HepG2 (cell line): ENCODE data around the gene TBC1D3K. TPM values are rescaled to one million over a fixed set of nuclear protein-coding genes. Genes with fewer than 3 reads are reported as not detected.

Source experiments
- HOXA5 ChIP-seq: sonication (generic); formaldehyde crosslinking; IDR thresholded peaks from 2 replicates; pipeline ENCODE4 v1.4.0; 2020; ENCODE audit warnings: missing genetic modification reagents
- NAIF1 ChIP-seq: sonication (generic); formaldehyde crosslinking; IDR thresholded peaks from 2 replicates; pipeline ENCODE4 v1.5.0; 2020; ENCODE audit warnings: mild to moderate bottlenecking, missing genetic modification reagents, borderline replicate concordance
- NFYB ChIP-seq: sonication (generic); formaldehyde crosslinking; IDR thresholded peaks from 2 replicates; pipeline ENCODE4 v1.4.0; 2020; ENCODE audit warnings: missing genetic modification reagents
- RAD21 ChIP-seq: fragments of 450-650 bp; formaldehyde crosslinking; IDR thresholded peaks from 2 replicates; pipeline ENCODE4 v1.5.0; 2020; ENCODE audit warnings: mild to moderate bottlenecking
- SKI ChIP-seq: fragments of 450-650 bp; IDR thresholded peaks from one replicate; pipeline ENCODE4 v1.6.1; 2018; ENCODE audit warnings: mild to moderate bottlenecking; ENCODE audit not compliant: partially characterized antibody
- SMARCE1 ChIP-seq: fragments of 450-650 bp; IDR thresholded peaks from 2 replicates; pipeline ENCODE4 v1.6.1; 2017; ENCODE audit warnings: borderline replicate concordance
- SRF ChIP-seq: IDR thresholded peaks from 2 replicates; pipeline ENCODE4 v1.6.1; 2011; ENCODE audit warnings: mild to moderate bottlenecking, low read depth, low read length, moderate library complexity
- SYNCRIP ChIP-seq: fragments of 200-400 bp; formaldehyde crosslinking; IDR thresholded peaks from 2 replicates; pipeline ENCODE4 v1.6.1; 2018; ENCODE audit warnings: mild to moderate bottlenecking, low read depth, low read length; ENCODE audit not compliant: insufficient read depth
- TEAD2 ChIP-seq: sonication (generic); formaldehyde crosslinking; IDR thresholded peaks from 2 replicates; pipeline ENCODE4 v1.9.0; 2021; ENCODE audit warnings: missing genetic modification reagents
- ZNF253 ChIP-seq: sonication (generic); formaldehyde crosslinking; IDR thresholded peaks from 2 replicates; pipeline ENCODE4 v1.8.0; 2022; ENCODE audit warnings: mild to moderate bottlenecking, missing genetic modification reagents, borderline replicate concordance
- ZNF274 ChIP-seq: sonication (generic); formaldehyde crosslinking; IDR thresholded peaks from 2 replicates; pipeline ENCODE4 v1.5.1; 2020; ENCODE audit warnings: mild to moderate bottlenecking, missing genetic modification reagents
- ZNF609 ChIP-seq: sonication (generic); formaldehyde crosslinking; IDR thresholded peaks from 2 replicates; pipeline ENCODE4 v1.4.0; 2020; ENCODE audit warnings: mild to moderate bottlenecking, missing genetic modification reagents, borderline replicate concordance
- polyA plus RNA-seq, 8 experiments: library from polyadenylated mRNA; depleted of rRNA in 3 of 8; stranded (reverse) in 7 of 8; unstranded in 1 of 8; fragments of >200 nt; fragmentation: Illumina TruSeq in 4 of 8; extraction: Trizol in 4 of 8; gene quantifications; 2 replicates each; pipeline versions ENCODE4 v1.2.1 to v1.2.3, GENCODE V29; 2011 to 2016; ENCODE audit warnings: low read depth in 4 of 8, missing spikeins in 1 of 8, mixed read lengths in 1 of 8; ENCODE audit not compliant: insufficient read depth in 1 of 8
- total RNA-seq, 5 experiments: library from RNA; depleted of rRNA; stranded (reverse); fragments of >200 nt; fragmentation: Illumina TruSeq; extraction: Trizol; gene quantifications; 2 replicates each; pipeline ENCODE4 v1.2.3, GENCODE V29; 2016; ENCODE audit warnings: low read depth in 1 of 5
- TF ChIP-seq, protein P1 (sequence below): sonication (generic); formaldehyde crosslinking; IDR thresholded peaks from 2 replicates; pipeline ENCODE4 v1.5.0; 2020; ENCODE audit warnings: mild to moderate bottlenecking, missing genetic modification reagents, borderline replicate concordance
- TF ChIP-seq, protein P2 (sequence below): sonication (generic); formaldehyde crosslinking; IDR thresholded peaks from 2 replicates; pipeline ENCODE4 v1.8.0; 2022; ENCODE audit warnings: missing genetic modification reagents, mild to moderate bottlenecking, borderline replicate concordance
- TF ChIP-seq, protein P3 (sequence below), 2 experiments: fragments of 450-650 bp in 1 of 2; sonication (generic) in 1 of 2; formaldehyde crosslinking; IDR thresholded peaks; 2 replicates each; pipeline versions ENCODE4 v1.5.0 to v1.8.0; 2020 to 2022; ENCODE audit warnings: mild to moderate bottlenecking in 1 of 2, missing genetic modification reagents in 1 of 2

The TBC1D3K gene
- total and polyA plus RNA-seq, 2 of the 13 experiments (the other 11 are each of a cell fraction or from before 2014, with no cell fraction given) = not detected

GRCh38 chr17:37885136-37885535 lies 39.1 kb upstream of the TBC1D3K start (continued):
- TF ChIP-seq ZNF609 = no peak
- no peak for TF ChIP-seq RAD21 (CRISPR knock-in tag)
- TF ChIP-seq TEAD2 (CRISPR knock-in tag) = no peak
- TF ChIP-seq, protein P1, sequence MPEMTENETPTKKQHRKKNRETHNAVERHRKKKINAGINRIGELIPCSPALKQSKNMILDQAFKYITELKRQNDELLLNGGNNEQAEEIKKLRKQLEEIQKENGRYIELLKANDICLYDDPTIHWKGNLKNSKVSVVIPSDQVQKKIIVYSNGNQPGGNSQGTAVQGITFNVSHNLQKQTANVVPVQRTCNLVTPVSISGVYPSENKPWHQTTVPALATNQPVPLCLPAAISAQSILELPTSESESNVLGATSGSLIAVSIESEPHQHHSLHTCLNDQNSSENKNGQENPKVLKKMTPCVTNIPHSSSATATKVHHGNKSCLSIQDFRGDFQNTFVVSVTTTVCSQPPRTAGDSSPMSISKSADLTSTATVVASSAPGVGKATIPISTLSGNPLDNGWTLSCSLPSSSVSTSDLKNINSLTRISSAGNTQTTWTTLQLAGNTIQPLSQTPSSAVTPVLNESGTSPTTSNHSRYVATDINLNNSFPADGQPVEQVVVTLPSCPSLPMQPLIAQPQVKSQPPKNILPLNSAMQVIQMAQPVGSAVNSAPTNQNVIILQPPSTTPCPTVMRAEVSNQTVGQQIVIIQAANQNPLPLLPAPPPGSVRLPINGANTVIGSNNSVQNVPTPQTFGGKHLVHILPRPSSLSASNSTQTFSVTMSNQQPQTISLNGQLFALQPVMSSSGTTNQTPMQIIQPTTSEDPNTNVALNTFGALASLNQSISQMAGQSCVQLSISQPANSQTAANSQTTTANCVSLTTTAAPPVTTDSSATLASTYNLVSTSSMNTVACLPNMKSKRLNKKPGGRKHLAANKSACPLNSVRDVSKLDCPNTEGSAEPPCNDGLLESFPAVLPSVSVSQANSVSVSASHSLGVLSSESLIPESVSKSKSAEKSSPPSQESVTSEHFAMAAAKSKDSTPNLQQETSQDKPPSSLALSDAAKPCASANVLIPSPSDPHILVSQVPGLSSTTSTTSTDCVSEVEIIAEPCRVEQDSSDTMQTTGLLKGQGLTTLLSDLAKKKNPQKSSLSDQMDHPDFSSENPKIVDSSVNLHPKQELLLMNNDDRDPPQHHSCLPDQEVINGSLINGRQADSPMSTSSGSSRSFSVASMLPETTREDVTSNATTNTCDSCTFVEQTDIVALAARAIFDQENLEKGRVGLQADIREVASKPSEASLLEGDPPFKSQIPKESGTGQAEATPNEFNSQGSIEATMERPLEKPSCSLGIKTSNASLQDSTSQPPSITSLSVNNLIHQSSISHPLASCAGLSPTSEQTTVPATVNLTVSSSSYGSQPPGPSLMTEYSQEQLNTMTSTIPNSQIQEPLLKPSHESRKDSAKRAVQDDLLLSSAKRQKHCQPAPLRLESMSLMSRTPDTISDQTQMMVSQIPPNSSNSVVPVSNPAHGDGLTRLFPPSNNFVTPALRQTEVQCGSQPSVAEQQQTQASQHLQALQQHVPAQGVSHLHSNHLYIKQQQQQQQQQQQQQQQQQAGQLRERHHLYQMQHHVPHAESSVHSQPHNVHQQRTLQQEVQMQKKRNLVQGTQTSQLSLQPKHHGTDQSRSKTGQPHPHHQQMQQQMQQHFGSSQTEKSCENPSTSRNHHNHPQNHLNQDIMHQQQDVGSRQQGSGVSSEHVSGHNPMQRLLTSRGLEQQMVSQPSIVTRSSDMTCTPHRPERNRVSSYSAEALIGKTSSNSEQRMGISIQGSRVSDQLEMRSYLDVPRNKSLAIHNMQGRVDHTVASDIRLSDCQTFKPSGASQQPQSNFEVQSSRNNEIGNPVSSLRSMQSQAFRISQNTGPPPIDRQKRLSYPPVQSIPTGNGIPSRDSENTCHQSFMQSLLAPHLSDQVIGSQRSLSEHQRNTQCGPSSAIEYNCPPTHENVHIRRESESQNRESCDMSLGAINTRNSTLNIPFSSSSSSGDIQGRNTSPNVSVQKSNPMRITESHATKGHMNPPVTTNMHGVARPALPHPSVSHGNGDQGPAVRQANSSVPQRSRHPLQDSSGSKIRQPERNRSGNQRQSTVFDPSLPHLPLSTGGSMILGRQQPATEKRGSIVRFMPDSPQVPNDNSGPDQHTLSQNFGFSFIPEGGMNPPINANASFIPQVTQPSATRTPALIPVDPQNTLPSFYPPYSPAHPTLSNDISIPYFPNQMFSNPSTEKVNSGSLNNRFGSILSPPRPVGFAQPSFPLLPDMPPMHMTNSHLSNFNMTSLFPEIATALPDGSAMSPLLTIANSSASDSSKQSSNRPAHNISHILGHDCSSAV (CRISPR knock-in tag) = no peak
- TF ChIP-seq, protein P2, sequence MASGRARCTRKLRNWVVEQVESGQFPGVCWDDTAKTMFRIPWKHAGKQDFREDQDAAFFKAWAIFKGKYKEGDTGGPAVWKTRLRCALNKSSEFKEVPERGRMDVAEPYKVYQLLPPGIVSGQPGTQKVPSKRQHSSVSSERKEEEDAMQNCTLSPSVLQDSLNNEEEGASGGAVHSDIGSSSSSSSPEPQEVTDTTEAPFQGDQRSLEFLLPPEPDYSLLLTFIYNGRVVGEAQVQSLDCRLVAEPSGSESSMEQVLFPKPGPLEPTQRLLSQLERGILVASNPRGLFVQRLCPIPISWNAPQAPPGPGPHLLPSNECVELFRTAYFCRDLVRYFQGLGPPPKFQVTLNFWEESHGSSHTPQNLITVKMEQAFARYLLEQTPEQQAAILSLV (CRISPR knock-in tag) = no peak
- TF ChIP-seq SRF = no peak
- peak; percentile 59 for TF ChIP-seq SKI
- TF ChIP-seq ZNF253 (CRISPR knock-in tag) = no peak
- TF ChIP-seq SMARCE1 = no peak
- TF ChIP-seq, protein P3, sequence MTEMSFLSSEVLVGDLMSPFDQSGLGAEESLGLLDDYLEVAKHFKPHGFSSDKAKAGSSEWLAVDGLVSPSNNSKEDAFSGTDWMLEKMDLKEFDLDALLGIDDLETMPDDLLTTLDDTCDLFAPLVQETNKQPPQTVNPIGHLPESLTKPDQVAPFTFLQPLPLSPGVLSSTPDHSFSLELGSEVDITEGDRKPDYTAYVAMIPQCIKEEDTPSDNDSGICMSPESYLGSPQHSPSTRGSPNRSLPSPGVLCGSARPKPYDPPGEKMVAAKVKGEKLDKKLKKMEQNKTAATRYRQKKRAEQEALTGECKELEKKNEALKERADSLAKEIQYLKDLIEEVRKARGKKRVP (CRISPR knock-in tag; IDR thresholded peaks at IDR 0.05) = peak in 1 of 2 experiments; percentile 74; a peak in 2 of 4 replicates
- no peak for TF ChIP-seq SYNCRIP
- no peak for TF ChIP-seq NFYB (CRISPR knock-in tag)
- no peak for TF ChIP-seq NAIF1 (CRISPR knock-in tag)
- TF ChIP-seq HOXA5 (CRISPR knock-in tag) = peak; percentile 62; the same call in 1 of the 2 replicates
- no peak for TF ChIP-seq ZNF274 (CRISPR knock-in tag)
